ENCODE measurements around the gene AXIN2. TPM values are rescaled to one million over a fixed set of nuclear protein-coding genes. Genes with fewer than 3 reads are reported as not detected.

Gene AXIN2
- total RNA-seq, 1 donor from 2014 or later, result 88.7 TPM

DNA sequence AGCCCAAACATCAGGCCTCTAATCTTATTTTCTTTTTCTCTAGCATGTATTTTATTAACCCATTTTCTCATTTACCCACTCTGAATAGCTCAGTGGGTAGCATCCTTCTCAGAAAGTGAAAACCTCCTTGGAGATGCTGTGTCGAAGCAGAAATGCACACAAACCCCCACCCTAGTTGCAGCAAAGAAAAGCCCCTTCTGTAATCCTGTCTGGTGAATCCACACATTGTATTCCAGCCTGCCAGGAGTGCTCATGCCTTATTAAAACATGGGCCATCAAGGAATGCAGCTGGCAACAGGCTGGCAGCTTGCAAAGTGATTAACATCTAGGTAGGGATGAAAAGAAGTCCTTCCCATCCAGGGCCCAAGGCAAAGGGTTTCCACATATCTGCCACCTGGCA is 39.7 kb upstream of the AXIN2 start:
- Mint-ChIP-seq H3K27me3 (ENCODE audit: low read depth) (no peaks in the 10 kb centered on the region), H3K4me1 (peaks cover 8% of the 10 kb centered on the region), H3K36me3 (no peaks in the 10 kb centered on the region), H3K4me3 (no peak overlapping the region), H3K27ac (no peak overlapping the region), H3K9me3 (no peaks in the 10 kb centered on the region)
- TF ChIP-seq, protein P1, sequence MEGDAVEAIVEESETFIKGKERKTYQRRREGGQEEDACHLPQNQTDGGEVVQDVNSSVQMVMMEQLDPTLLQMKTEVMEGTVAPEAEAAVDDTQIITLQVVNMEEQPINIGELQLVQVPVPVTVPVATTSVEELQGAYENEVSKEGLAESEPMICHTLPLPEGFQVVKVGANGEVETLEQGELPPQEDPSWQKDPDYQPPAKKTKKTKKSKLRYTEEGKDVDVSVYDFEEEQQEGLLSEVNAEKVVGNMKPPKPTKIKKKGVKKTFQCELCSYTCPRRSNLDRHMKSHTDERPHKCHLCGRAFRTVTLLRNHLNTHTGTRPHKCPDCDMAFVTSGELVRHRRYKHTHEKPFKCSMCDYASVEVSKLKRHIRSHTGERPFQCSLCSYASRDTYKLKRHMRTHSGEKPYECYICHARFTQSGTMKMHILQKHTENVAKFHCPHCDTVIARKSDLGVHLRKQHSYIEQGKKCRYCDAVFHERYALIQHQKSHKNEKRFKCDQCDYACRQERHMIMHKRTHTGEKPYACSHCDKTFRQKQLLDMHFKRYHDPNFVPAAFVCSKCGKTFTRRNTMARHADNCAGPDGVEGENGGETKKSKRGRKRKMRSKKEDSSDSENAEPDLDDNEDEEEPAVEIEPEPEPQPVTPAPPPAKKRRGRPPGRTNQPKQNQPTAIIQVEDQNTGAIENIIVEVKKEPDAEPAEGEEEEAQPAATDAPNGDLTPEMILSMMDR (IDR thresholded peaks at IDR 0.05; ENCODE audit: unreplicated experiment), result no peak
- no peak for DNase-seq (ENCODE audit: low spot score in 2 of 2, unreplicated experiment in 2 of 2)

DNA sequence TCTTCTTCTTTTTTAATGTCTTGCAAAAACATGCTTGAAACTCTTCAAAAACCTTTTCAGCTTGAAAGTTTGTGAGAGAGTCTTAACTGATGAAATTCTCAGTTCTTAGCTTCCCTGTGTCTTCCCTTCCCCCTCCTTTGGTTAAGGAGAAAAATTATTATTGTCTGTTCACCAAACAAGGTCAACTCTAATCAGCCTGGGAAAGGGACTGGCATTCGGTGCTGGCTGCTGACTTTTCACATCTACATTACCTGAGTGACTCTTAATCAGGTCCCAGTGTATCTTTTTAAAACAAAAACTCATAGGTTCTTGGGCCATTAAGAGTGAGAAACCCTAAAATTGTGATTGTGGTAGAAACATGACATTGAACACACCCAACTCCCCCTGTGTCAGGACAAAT is 39.1 kb upstream of the AXIN2 start:
- Mint-ChIP-seq H3K36me3 (no peaks in the 10 kb centered on the region), H3K9me3 (no peaks in the 10 kb centered on the region), H3K27ac (peak overlapping the region; percentile 65), H3K27me3 (ENCODE audit: low read depth) (no peaks in the 10 kb centered on the region), H3K4me1 (peaks cover 9% of the 10 kb centered on the region), H3K4me3 (no peak overlapping the region)
- no peak for DNase-seq (ENCODE audit: low spot score in 2 of 2, unreplicated experiment in 2 of 2)
- TF ChIP-seq, protein P1 (IDR thresholded peaks at IDR 0.05; ENCODE audit: unreplicated experiment), result no peak

DNA sequence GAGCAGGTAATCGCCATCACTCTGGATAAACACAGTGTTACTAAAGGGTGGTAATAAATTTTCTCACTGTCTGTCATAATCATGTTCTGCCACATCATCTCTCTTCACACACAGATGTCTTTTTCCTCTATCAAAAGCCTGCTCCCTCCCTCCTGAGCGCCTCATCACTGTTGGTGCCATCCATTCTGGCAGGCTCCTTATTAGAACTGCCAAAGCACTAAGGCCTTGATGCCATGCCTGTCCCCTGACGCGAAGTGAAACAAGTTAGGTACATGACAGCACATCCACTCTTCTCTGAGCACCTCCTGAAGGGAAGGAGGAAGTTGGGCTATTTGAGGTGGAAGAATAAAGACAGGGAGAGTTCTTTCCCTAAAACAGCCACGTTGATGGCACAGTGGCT is 38.2 kb upstream of the AXIN2 start:
- H3K9me3 Mint-ChIP-seq, result no peaks in the 10 kb centered on the region
- no peak overlapping the region for H3K4me3 Mint-ChIP-seq
- TF ChIP-seq, protein P1 (IDR thresholded peaks at IDR 0.05; ENCODE audit: unreplicated experiment), result no peak
- H3K4me1 Mint-ChIP-seq, result peaks cover 18% of the 10 kb centered on the region
- no peaks in the 10 kb centered on the region for H3K36me3 Mint-ChIP-seq
- no peaks in the 10 kb centered on the region for H3K27me3 Mint-ChIP-seq (ENCODE audit: low read depth)
- no peak for DNase-seq (ENCODE audit: low spot score in 2 of 2, unreplicated experiment in 2 of 2)
- no peak overlapping the region for H3K27ac Mint-ChIP-seq

DNA sequence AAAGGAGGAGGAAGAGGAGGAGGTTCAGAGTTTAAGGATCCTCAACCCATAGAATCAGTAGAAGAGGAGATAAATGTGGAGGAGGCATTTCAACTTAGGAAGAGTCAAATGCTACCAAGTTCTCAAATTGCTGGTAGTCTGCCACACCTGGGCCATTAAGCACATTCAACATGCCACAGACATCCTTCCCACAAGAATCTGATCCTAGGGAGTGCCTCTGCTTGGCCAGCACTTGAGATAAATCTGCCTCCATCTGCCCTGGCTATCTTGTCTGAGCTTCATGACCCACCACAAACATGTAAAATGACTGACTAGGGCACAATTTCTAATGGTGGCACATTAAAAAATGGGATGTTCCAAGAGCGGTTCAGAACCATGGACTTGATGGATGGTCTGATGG is 37.3 kb upstream of the AXIN2 start:
- Mint-ChIP-seq H3K27me3 (ENCODE audit: low read depth) (no peaks in the 10 kb centered on the region), H3K4me1 (peaks cover 27% of the 10 kb centered on the region), H3K9me3 (no peaks in the 10 kb centered on the region), H3K4me3 (no peak overlapping the region), H3K36me3 (no peaks in the 10 kb centered on the region), H3K27ac (no peak overlapping the region)
- DNase-seq (ENCODE audit: low spot score in 2 of 2, unreplicated experiment in 2 of 2), result no peak
- TF ChIP-seq, protein P1 (IDR thresholded peaks at IDR 0.05; ENCODE audit: unreplicated experiment), result no peak

DNA sequence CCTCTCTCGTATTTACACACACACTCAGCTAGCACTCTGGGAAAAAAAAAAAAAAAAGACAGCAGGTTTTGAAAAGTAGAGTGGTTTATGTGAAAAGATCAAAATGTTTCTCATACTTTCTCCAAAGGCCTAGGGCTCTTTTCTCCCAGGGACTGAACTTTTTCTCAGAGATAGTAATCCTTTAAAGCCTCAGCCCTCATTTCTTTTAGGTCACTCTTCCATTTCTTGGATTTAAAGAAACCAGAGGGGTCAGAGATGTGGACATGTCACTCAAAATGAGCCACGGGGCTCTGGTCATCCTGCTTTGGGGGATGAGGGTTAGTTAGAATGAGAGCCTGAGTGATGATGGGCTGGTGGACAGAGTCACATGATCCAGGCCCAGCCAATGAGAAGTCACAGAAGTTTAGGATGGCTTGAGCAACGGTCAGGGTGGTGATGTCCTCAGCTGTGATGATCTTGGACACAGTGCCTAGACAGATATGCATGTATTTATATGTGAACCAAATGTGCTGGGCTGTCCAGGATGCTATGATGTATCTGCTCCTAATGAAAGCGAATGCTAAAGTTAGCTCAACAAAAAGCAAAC is 33.7 kb upstream of the AXIN2 start:
- Mint-ChIP-seq H3K4me3 (peak overlapping the region; percentile 11), H3K9me3 (no peaks in the 10 kb centered on the region), H3K27ac (peak overlapping the region; percentile 93), H3K4me1 (peaks cover 34% of the 10 kb centered on the region), H3K36me3 (no peaks in the 10 kb centered on the region), H3K27me3 (ENCODE audit: low read depth) (no peaks in the 10 kb centered on the region)
- TF ChIP-seq, protein P1 (IDR thresholded peaks at IDR 0.05; ENCODE audit: unreplicated experiment), result no peak
- no peak for DNase-seq (ENCODE audit: low spot score in 2 of 2, unreplicated experiment in 2 of 2)
